ENCODE results near the gene TBC1D1.

GRCh38 chr4:38003102-38003501 lies 112.2 kb downstream of the TBC1D1 start:
- TF ChIP-seq CTCF (IDR thresholded peaks at IDR 0.05) (no peak), POLR2A (IDR thresholded peaks at IDR 0.05) (no peak), EP300 (IDR thresholded peaks at IDR 0.05; ENCODE audit: low read depth) (no peak)

Data from transverse colon (tissue), 3 donors.